K562 (cell line): ENCODE measurements around the gene FAAP100. TPM values are rescaled to one million over a fixed set of nuclear protein-coding genes. Genes with fewer than 3 reads are reported as not detected.

ENCODE experiments used
- ARHGAP35 ChIP-seq: fragments of 450-650 bp; IDR thresholded peaks from 2 replicates; pipeline ENCODE4 v1.6.1; 2018; ENCODE audit not compliant: partially characterized antibody
- ATF1 ChIP-seq, 2 experiments: fragments of 450-650 bp in 1 of 2; IDR thresholded peaks; 2 replicates each; pipeline ENCODE4 v1.6.1; 2016; ENCODE audit warnings: missing compliant biosample characterization in 1 of 2, missing genetic modification characterization in 1 of 2
- BRF2 ChIP-seq: IDR thresholded peaks from 3 replicates; pipeline ENCODE4 v1.6.1; 2011; ENCODE audit warnings: borderline replicate concordance, mild to moderate bottlenecking; ENCODE audit not compliant: insufficient read length, insufficient read depth
- CBX8 ChIP-seq: fragments of 200-600 bp; sonication (generic); IDR thresholded peaks from 2 replicates; pipeline ENCODE4 v1.6.1; 2012; ENCODE audit warnings: borderline replicate concordance, mixed run types, low read depth, mild to moderate bottlenecking, moderate library complexity, mixed read lengths, low read length, control low read depth, inconsistent platforms; ENCODE audit not compliant: poor library complexity, severe bottlenecking; ENCODE audit errors: extremely low read depth
- CCAR2 ChIP-seq: fragments of 200-400 bp; formaldehyde crosslinking; IDR thresholded peaks from 2 replicates; pipeline ENCODE4 v1.6.1; 2017; ENCODE audit warnings: mild to moderate bottlenecking, low read depth, low read length
- CHD1 ChIP-seq: fragments of 200-600 bp; sonication (generic); IDR thresholded peaks from one replicate; pipeline ENCODE4 v1.6.1; 2012; ENCODE audit warnings: mild to moderate bottlenecking, moderate library complexity, low read length, inconsistent platforms
- ELF4 ChIP-seq: fragments of 450-650 bp; formaldehyde crosslinking; IDR thresholded peaks from 2 replicates; pipeline ENCODE4 v1.4.0; 2022; ENCODE audit warnings: missing genetic modification characterization
- HCFC1 ChIP-seq: IDR thresholded peaks from 2 replicates; pipeline ENCODE4 v1.6.1; 2012; ENCODE audit warnings: low read depth, low read length, improper control_type of control experiment
- MCM7 ChIP-seq, 2 experiments: fragments of 450-650 bp; IDR thresholded peaks; 2 replicates each; pipeline ENCODE4 v1.6.1; 2016 to 2018
- POLR2AphosphoS2 ChIP-seq: IDR thresholded peaks from 2 replicates; pipeline ENCODE4 v1.6.1; 2012; ENCODE audit warnings: low read length, improper control_type of control experiment
- POU5F1 ChIP-seq: fragments of 150-350 bp; IDR thresholded peaks from 2 replicates; pipeline ENCODE4 v1.6.1; 2014; ENCODE audit warnings: borderline replicate concordance, low read length, low read depth, mild to moderate bottlenecking; ENCODE audit not compliant: partially characterized antibody
- RBM34 ChIP-seq: fragments of 200-400 bp; formaldehyde crosslinking; IDR thresholded peaks from 2 replicates; pipeline ENCODE4 v1.6.1; 2018; ENCODE audit warnings: low read length, borderline replicate concordance; ENCODE audit not compliant: insufficient read depth
- SMARCA5 ChIP-seq: fragments of 450-650 bp; IDR thresholded peaks from 2 replicates; pipeline ENCODE4 v1.6.1; 2016
- TRIM24 ChIP-seq, 2 experiments: fragments of 450-650 bp; IDR thresholded peaks; 2 replicates each; pipeline ENCODE4 v1.6.1; 2016
- ZBTB8A ChIP-seq: fragments of 450-650 bp; IDR thresholded peaks from 2 replicates; pipeline ENCODE4 v1.6.1; 2018; ENCODE audit warnings: mild to moderate bottlenecking, moderate library complexity; ENCODE audit not compliant: partially characterized antibody
- ZNF12 ChIP-seq: sonication (generic); formaldehyde crosslinking; IDR thresholded peaks from 2 replicates; pipeline ENCODE4 v1.4.0; 2020; ENCODE audit warnings: mild to moderate bottlenecking, missing genetic modification reagents
- ZNF133 ChIP-seq: fragments of 250-450 bp; sonication (Bioruptor Pico); IDR thresholded peaks from 2 replicates; pipeline ENCODE4 v1.4.0; 2020; ENCODE audit warnings: mild to moderate bottlenecking
- ZNF23 ChIP-seq: fragments of 250-450 bp; sonication (Bioruptor Pico); IDR thresholded peaks from 2 replicates; pipeline ENCODE4 v1.4.0; 2020; ENCODE audit warnings: mild to moderate bottlenecking
- ZNF507 ChIP-seq: conservative IDR thresholded peaks from 2 replicates; pipeline ENCODE4 v1.6.1; 2017; ENCODE audit warnings: missing genetic modification characterization, missing compliant biosample characterization
- ZNF57 ChIP-seq: fragments of 450-650 bp; formaldehyde crosslinking; IDR thresholded peaks from 2 replicates; pipeline ENCODE4 v1.4.0; 2020; ENCODE audit warnings: mild to moderate bottlenecking, moderate library complexity
- ZNF830 ChIP-seq: fragments of 250-450 bp; sonication (Bioruptor Pico); IDR thresholded peaks from 2 replicates; pipeline ENCODE4 v1.5.0; 2021; ENCODE audit warnings: mild to moderate bottlenecking
- polyA plus RNA-seq, 8 experiments: library from polyadenylated mRNA; depleted of rRNA in 4 of 8; stranded (reverse) in 5 of 8; unstranded in 3 of 8; fragments of >200 nt; fragmentation: Nextera tagmentation in 2 of 8; fragmentation: Illumina TruSeq in 1 of 8; extraction: Ambion mirVana in 2 of 8; extraction: Trizol in 1 of 8; gene quantifications; 2 replicates each; pipeline versions ENCODE4 v1.2.1 to v1.2.3, GENCODE V29; 2011 to 2014; ENCODE audit warnings: inconsistent platforms in 1 of 8, missing spikeins in 1 of 8
- total RNA-seq, 7 experiments: library from RNA; depleted of rRNA in 6 of 7; stranded (reverse); fragments of >200 nt in 6 of 7; fragmentation: Illumina TruSeq in 2 of 7; extraction: Trizol in 2 of 7; gene quantifications; 2 replicates each; pipeline versions ENCODE4 v1.2.1 to v1.2.3, GENCODE V29; 2011 to 2021; ENCODE audit warnings: low replicate concordance in 1 of 7
- TF ChIP-seq, protein P1 (sequence below): fragments of 450-650 bp; IDR thresholded peaks from 2 replicates; pipeline ENCODE4 v1.6.1; 2017; ENCODE audit warnings: antibody characterized with exemption
- TF ChIP-seq, protein P2 (sequence below): sonication (generic); formaldehyde crosslinking; IDR thresholded peaks from 2 replicates; pipeline ENCODE4 v1.8.0; 2022; ENCODE audit warnings: missing genetic modification reagents, mild to moderate bottlenecking, borderline replicate concordance
- TF ChIP-seq, protein P3 (sequence below): fragments of 450-650 bp; IDR thresholded peaks from 2 replicates; pipeline ENCODE4 v1.6.1; 2016; ENCODE audit warnings: missing biosample characterization, missing genetic modification characterization

The FAAP100 gene
- total and polyA plus RNA-seq, 9 of the 15 experiments (the other 6 are each of a cell fraction or from before 2014, with no cell fraction given), result 0.31 to 51.2 (median 12.6) TPM

- TF ChIP-seq MCM7 (IDR thresholded peaks at IDR 0.05) (no peak), POLR2AphosphoS2 (no peak), RBM34 (no peak), ATF1 (CRISPR knock-in tag; IDR thresholded peaks at IDR 0.05) (no peak), ATF1 (tag; IDR thresholded peaks at IDR 0.05) (peak; percentile 64), ELF4 (no peak), ARHGAP35 (no peak), ZNF23 (no peak), ZNF133 (CRISPR knock-in tag) (no peak), POU5F1 (no peak), CHD1 (no peak), BRF2 (no peak), ZNF12 (CRISPR knock-in tag) (no peak), ZNF57 (no peak), ZBTB8A (no peak), CBX8 (no peak), HCFC1 (no peak), SMARCA5 (no peak), ZNF507 (tag) (no peak), ZNF830 (no peak), TRIM24 (IDR thresholded peaks at IDR 0.05) (no peak), CCAR2 (no peak)
- TF ChIP-seq, protein P1, sequence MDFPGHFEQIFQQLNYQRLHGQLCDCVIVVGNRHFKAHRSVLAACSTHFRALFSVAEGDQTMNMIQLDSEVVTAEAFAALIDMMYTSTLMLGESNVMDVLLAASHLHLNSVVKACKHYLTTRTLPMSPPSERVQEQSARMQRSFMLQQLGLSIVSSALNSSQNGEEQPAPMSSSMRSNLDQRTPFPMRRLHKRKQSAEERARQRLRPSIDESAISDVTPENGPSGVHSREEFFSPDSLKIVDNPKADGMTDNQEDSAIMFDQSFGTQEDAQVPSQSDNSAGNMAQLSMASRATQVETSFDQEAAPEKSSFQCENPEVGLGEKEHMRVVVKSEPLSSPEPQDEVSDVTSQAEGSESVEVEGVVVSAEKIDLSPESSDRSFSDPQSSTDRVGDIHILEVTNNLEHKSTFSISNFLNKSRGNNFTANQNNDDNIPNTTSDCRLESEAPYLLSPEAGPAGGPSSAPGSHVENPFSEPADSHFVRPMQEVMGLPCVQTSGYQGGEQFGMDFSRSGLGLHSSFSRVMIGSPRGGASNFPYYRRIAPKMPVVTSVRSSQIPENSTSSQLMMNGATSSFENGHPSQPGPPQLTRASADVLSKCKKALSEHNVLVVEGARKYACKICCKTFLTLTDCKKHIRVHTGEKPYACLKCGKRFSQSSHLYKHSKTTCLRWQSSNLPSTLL, result no peak
- TF ChIP-seq, protein P2, sequence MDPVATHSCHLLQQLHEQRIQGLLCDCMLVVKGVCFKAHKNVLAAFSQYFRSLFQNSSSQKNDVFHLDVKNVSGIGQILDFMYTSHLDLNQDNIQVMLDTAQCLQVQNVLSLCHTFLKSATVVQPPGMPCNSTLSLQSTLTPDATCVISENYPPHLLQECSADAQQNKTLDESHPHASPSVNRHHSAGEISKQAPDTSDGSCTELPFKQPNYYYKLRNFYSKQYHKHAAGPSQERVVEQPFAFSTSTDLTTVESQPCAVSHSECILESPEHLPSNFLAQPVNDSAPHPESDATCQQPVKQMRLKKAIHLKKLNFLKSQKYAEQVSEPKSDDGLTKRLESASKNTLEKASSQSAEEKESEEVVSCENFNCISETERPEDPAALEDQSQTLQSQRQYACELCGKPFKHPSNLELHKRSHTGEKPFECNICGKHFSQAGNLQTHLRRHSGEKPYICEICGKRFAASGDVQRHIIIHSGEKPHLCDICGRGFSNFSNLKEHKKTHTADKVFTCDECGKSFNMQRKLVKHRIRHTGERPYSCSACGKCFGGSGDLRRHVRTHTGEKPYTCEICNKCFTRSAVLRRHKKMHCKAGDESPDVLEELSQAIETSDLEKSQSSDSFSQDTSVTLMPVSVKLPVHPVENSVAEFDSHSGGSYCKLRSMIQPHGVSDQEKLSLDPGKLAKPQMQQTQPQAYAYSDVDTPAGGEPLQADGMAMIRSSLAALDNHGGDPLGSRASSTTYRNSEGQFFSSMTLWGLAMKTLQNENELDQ (CRISPR knock-in tag), result peak; percentile 62; the same call in 1 of the 2 replicates
- TF ChIP-seq, protein P3, sequence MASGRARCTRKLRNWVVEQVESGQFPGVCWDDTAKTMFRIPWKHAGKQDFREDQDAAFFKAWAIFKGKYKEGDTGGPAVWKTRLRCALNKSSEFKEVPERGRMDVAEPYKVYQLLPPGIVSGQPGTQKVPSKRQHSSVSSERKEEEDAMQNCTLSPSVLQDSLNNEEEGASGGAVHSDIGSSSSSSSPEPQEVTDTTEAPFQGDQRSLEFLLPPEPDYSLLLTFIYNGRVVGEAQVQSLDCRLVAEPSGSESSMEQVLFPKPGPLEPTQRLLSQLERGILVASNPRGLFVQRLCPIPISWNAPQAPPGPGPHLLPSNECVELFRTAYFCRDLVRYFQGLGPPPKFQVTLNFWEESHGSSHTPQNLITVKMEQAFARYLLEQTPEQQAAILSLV, result no peak
Observed at GRCh38 chr17:81519284-81520020, 32.7 kb downstream of the FAAP100 start (continued).
